ENCODE data around the gene ENO2. TPM values are rescaled to one million over a fixed set of nuclear protein-coding genes. Genes with fewer than 3 reads are reported as not detected.

ENO2 gene
- total and polyA plus RNA-seq, 3 donors from 2014 or later, result 8.8 to 14.3 (median 8.9) TPM

DNA sequence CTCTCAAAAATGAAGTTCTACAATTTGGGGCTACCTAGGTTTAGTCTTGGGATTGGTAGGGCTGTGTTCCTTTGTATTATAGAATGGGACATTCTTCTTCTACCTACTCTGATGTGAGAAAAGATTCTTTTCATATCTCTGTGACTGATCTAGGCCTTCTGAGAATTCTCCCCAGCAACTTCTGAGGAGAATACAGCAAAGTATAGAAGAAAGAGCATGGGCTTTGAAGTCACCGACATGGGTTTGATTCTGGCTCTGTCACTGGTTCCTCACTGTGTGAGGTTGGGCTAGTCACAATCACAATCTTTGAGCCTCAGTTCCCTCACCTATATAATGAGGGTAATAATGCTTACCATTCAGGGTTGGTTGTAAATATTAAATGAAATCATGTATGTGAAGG lies 18.4 kb downstream of the ENO2 start:
- TF ChIP-seq POLR2A (IDR thresholded peaks at IDR 0.05), result no peak
- TF ChIP-seq, protein P1, sequence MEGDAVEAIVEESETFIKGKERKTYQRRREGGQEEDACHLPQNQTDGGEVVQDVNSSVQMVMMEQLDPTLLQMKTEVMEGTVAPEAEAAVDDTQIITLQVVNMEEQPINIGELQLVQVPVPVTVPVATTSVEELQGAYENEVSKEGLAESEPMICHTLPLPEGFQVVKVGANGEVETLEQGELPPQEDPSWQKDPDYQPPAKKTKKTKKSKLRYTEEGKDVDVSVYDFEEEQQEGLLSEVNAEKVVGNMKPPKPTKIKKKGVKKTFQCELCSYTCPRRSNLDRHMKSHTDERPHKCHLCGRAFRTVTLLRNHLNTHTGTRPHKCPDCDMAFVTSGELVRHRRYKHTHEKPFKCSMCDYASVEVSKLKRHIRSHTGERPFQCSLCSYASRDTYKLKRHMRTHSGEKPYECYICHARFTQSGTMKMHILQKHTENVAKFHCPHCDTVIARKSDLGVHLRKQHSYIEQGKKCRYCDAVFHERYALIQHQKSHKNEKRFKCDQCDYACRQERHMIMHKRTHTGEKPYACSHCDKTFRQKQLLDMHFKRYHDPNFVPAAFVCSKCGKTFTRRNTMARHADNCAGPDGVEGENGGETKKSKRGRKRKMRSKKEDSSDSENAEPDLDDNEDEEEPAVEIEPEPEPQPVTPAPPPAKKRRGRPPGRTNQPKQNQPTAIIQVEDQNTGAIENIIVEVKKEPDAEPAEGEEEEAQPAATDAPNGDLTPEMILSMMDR (IDR thresholded peaks at IDR 0.05), result no peak
- Histone ChIP-seq H3K27me3 (no peaks in the 10 kb centered on the region), H3K27ac (no peak overlapping the region), H3K36me3 (ENCODE audit: low read depth, missing control alignments) (no peaks in the 10 kb centered on the region), H3K9me3 (no peaks in the 10 kb centered on the region), H3K4me3 (no peak overlapping the region), H3K4me1 (peaks cover 37% of the 10 kb centered on the region)
- intact Hi-C loops (cut with DNase I; ENCODE audit: low total_unique reads), result no loop called here
- no peak for DNase-seq
- 71 to 89% methylated on average over 1 of the region's 1 CpG for WGBS, 2 donors

DNA sequence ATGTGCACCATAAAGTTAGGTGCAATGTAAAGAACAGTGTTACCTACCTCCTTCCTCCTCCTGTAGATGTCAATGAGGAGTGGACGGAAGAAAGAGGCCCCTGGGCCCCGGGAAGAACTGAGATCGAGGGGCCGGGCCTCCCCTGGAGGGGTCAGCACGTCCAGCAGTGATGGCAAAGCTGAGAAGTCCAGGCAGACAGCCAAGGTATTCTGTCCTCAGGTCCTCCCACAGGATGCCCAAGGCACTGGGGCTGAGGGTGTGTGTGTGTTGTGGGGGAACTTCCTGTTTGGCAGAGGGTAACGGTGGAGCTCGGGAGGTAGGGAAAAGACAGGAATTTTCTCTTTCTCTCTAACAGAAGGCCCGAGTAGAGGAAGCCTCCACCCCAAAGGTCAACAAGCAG lies 19.7 kb downstream of the ENO2 start:
- TF ChIP-seq, protein P1 (IDR thresholded peaks at IDR 0.05), result no peak
- no peak for TF ChIP-seq POLR2A (IDR thresholded peaks at IDR 0.05)
- H3K4me1 ChIP-seq, result peaks cover 44% of the 10 kb centered on the region

DNA sequence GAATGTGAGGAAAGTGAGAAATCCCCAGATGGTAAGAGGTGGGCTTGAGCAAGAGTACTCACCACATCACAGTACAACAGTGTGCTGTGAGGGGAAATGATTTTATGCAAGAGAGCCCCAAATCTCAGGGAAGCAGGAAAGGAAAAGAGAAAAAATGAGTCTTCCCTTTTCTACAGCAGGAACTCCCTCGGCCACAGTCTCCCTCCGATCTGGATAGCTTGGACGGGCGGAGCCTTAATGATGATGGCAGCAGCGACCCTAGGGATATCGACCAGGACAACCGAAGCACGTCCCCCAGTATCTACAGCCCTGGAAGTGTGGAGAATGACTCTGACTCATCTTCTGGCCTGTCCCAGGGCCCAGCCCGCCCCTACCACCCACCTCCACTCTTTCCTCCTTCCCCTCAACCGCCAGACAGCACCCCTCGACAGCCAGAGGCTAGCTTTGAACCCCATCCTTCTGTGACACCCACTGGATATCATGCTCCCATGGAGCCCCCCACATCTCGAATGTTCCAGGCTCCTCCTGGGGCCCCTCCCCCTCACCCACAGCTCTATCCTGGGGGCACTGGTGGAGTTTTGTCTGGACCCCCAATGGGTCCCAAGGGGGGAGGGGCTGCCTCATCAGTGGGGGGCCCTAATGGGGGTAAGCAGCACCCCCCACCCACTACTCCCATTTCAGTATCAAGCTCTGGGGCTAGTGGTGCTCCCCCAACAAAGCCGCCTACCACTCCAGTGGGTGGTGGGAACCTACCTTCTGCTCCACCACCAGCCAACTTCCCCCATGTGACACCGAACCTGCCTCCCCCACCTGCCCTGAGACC lies 21.2 kb downstream of the ENO2 start:
- Histone ChIP-seq H3K4me3 (no peak overlapping the region), H3K36me3 (ENCODE audit: low read depth, missing control alignments) (no peaks in the 10 kb centered on the region), H3K27me3 (no peaks in the 10 kb centered on the region), H3K4me1 (peaks cover 33% of the 10 kb centered on the region), H3K9me3 (no peaks in the 10 kb centered on the region), H3K27ac (no peak overlapping the region)
- WGBS, 2 donors, result 64 to 69% methylated on average over 14 of the region's 14 CpGs
- intact Hi-C loops (cut with DNase I; ENCODE audit: low total_unique reads), result no loop called here
- TF ChIP-seq POLR2A (IDR thresholded peaks at IDR 0.05), result no peak
- no peak for DNase-seq

More for the DNA sequence above, 19.7 kb downstream of the ENO2 start:
- intact Hi-C loops (cut with DNase I; ENCODE audit: low total_unique reads), result no loop called here
- Histone ChIP-seq H3K36me3 (ENCODE audit: low read depth, missing control alignments) (no peaks in the 10 kb centered on the region), H3K9me3 (no peaks in the 10 kb centered on the region), H3K27ac (peak overlapping the region; percentile 18 to 49), H3K27me3 (no peaks in the 10 kb centered on the region), H3K4me3 (no peak overlapping the region)
- 25 to 48% methylated on average over 8 of the region's 8 CpGs for WGBS, 2 donors
- no peak for DNase-seq

DNA sequence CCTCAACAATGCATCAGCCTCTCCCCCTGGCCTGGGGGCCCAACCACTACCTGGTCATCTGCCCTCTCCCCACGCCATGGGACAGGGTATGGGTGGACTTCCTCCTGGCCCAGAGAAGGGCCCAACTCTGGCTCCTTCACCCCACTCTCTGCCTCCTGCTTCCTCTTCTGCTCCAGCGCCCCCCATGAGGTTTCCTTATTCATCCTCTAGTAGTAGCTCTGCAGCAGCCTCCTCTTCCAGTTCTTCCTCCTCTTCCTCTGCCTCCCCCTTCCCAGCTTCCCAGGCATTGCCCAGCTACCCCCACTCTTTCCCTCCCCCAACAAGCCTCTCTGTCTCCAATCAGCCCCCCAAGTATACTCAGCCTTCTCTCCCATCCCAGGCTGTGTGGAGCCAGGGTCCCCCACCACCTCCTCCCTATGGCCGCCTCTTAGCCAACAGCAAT lies 21.8 kb downstream of the ENO2 start:
- no peak for DNase-seq
- Histone ChIP-seq H3K4me1 (peaks cover 33% of the 10 kb centered on the region), H3K36me3 (ENCODE audit: low read depth, missing control alignments) (no peaks in the 10 kb centered on the region), H3K9me3 (no peaks in the 10 kb centered on the region), H3K27ac (peak overlapping the region in 1 of 2 donors; percentile 88), H3K27me3 (no peaks in the 10 kb centered on the region), H3K4me3 (no peak overlapping the region)
- 77 to 80% methylated on average over 3 of the region's 3 CpGs for WGBS, 2 donors
- TF ChIP-seq, protein P1 (IDR thresholded peaks at IDR 0.05), result no peak
- TF ChIP-seq POLR2A (IDR thresholded peaks at IDR 0.05), result no peak
- intact Hi-C loops (cut with DNase I; ENCODE audit: low total_unique reads), result no loop called here

DNA sequence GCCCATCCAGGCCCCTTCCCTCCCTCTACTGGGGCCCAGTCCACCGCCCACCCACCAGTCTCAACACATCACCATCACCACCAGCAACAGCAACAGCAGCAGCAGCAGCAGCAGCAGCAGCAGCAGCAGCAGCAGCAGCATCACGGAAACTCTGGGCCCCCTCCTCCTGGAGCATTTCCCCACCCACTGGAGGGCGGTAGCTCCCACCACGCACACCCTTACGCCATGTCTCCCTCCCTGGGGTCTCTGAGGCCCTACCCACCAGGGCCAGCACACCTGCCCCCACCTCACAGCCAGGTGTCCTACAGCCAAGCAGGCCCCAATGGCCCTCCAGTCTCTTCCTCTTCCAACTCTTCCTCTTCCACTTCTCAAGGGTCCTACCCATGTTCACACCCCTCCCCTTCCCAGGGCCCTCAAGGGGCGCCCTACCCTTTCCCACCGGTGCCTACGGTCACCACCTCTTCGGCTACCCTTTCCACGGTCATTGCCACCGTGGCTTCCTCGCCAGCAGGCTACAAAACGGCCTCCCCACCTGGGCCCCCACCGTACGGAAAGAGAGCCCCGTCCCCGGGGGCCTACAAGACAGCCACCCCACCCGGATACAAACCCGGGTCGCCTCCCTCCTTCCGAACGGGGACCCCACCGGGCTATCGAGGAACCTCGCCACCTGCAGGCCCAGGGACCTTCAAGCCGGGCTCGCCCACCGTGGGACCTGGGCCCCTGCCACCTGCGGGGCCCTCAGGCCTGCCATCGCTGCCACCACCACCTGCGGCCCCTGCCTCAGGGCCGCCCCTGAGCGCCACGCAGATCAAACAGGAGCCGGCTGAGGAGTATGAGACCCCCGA lies 22.5 kb downstream of the ENO2 start:
- peak overlapping the region; percentile 70 to 79 for H3K4me3 ChIP-seq
- H3K36me3 ChIP-seq (ENCODE audit: low read depth, missing control alignments), result no peaks in the 10 kb centered on the region
- TF ChIP-seq, protein P1 (IDR thresholded peaks at IDR 0.05), result no peak
- TF ChIP-seq POLR2A (IDR thresholded peaks at IDR 0.05), result no peak
- intact Hi-C loops (cut with DNase I; ENCODE audit: low total_unique reads), result no loop called here
- DNase-seq, result no peak
- 20 to 24% methylated on average over 26 to 36 of the region's 36 CpGs for WGBS, 2 donors
- peak overlapping the region; percentile 88 to 94 for H3K27ac ChIP-seq
- H3K4me1 ChIP-seq, result peaks cover 33% of the 10 kb centered on the region
- no peaks in the 10 kb centered on the region for H3K9me3 ChIP-seq
- no peaks in the 10 kb centered on the region for H3K27me3 ChIP-seq
